GM21447 (cell line): ENCODE measurements around the gene IL36B.
A peak's percentile ranks its signal among the peaks of the same experiment; 100 is the strongest.
"Not testable (repeated sequence)": the region's sequence is repeated elsewhere in the genome, so short reads cannot be mapped to it uniquely, and the experiment has no call there.

ENCODE experiments used
- ATAC-seq: cut with Tn5 transposase; IDR thresholded peaks from one replicate; pipeline ENCODE4 v1.9.1; 2021; ENCODE audit not compliant: unreplicated experiment

IL36B gene

GRCh38 chr2:113052396-113052917 lies at the start of gene IL36B:
IL36B (minus strand) TSS chr2:113052867.
- ATAC-seq, result no peak

DNA sequence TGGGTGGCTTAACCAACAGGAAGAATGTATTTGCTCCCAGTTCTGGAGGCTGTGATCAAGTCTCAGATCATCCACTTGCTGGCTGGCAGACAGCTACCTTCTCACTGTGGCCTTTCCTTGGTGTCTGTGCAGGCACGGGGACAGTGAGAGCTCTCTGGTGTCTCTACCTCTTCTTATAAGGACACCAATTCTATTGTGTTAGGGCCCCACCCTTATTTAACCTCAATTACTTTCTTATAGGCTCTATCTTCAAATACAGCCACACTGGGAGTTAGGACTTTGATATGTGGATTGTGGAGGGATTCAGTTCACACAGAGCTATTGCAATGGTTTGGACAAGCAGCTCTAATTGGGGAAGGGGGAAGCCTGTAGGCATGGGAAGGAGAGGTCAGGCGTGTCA lies 49.5 kb upstream of the IL36B start:
- ATAC-seq, result no peak

DNA sequence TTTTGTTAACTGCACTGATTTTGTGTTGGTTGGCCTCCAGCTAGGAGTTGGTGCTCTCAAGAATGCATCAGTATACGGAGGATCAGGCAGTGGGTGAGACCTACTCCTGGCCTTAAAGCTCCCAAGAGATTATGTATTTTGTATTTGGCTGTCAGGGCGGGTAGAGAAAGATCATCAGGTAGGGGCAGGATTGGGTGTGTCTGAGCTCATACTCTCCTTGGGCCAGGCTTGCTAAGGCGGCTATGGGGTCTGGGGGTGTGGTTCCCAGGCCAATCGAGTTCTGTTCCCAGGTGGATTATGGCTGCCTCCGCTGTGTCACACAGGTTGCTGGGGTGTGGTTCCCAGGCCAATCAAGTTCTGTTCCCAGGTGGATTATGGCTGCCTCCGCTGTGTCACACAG lies 45.9 kb upstream of the IL36B start:
- ATAC-seq, result no peak

DNA sequence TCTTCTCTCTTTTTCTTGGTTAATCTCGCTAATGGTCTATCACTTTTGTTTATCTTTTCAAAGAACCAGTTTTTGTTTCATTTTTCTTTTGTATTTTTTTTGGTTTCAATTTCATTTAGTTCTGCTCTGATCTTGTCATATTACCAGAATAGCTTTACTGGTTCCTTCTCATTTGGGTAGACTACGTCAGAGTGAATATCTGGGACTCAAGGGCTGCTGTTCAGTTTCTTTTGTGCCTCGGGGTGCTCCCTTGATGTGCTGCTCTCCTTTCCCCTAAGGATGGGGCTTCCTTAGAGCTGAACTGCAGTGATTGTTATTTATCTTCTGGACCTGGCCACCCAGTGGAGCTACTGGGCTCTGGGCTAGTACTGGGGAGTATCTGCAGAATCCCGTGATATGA lies 45.4 kb upstream of the IL36B start:
- ATAC-seq, result peak; percentile 87

- ATAC-seq, result not testable (repeated sequence)
Observed at GRCh38 chr2:113096842-113097618, 44.4 kb upstream of the IL36B start.

DNA sequence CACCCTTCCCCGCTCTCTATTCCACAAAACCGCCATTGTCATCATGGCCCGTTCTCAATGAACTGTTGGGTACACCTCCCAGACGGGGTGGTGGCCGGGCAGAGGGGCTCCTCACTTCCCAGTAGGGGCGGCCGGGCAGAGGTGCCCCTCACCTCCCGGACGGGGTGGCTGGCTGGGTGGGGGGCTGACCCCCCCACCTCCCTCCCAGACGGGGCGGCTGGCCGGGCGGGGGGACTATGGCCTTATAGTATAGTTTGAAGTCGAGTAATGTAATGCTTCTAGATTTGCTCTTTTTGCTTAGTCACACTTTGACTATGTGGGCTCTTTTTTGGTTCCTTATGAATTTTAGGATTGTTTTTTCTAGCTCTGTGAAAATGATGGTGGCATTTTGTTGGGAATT lies 43.6 kb upstream of the IL36B start:
- not testable (repeated sequence) for ATAC-seq

GRCh38 chr2:113093613-113093977 lies 40.9 kb upstream of the IL36B start:
- ATAC-seq, result no peak

GRCh38 chr2:113092864-113093612 lies 40.4 kb upstream of the IL36B start:
- ATAC-seq, result no peak

DNA sequence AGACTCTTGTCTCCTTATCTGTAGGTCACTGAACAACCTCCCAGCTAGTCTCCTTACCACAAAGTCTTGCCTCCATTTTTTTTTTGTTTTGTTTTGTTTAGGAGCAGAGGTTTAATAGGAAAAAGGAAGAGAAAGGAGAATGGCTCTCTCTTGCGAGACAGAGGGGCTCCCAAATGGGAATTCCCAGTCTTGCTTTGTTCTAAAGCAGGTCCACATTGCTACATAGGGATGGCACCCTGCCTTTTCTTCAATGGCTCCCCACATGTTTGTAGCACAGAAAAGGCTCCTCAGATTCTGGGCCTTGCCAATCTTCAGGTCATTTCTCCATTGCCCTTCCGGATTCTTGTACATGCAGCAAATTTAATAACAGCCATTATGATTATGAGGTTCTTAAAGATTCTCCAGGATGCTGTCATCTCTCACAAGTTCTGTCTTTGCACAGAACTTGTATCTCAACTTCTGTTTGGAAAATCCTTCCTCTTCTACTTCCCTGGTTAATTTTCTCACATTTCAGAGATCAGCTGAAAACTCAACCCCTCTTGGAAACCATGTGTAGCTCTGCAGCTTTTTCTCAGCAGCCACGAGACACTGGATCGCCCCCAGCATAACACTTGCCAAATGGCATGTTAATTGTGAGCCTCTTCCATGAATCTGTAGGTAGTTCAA lies 38.7 kb upstream of the IL36B start:
- no peak for ATAC-seq

- no peak for ATAC-seq
Observed at GRCh38 chr2:113089916-113090315, 37.2 kb upstream of the IL36B start.

DNA sequence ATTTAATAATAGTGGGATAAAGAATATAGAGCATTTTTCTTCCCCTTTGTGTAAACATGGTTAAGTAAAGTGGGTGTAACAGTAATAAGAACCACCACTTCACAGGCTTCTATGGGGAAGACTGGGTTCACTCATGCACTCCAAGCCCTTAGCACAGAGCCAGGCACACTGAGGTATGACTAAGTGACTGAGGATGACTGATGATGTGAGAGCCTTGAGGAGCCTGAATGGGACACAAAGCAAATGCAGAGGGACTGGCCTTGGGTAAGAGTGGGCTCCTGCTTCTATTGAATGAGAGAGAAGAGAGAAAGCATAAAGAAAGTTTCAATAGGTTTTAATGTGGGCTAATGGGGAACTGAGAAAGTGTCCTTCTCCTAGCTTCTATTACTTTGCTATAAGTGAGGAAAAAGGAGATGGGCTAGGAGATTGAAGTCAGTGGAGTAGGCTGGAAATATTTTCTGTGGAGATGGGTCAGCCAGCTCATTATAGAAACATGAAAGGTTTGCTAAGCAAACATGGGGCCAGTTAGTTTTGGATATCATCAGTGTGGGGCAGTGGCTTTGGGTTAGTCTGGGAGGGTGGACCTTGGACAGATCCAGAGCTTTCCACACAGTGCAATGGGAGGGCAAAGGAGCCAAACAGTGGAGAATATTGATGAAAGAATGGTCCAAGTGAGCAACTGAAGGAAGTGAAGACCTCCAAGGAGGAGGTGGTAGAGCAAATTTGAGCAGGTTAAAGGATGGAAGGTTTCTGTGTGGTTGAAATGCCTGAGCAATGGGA lies 35.7 kb upstream of the IL36B start:
- no peak for ATAC-seq

- ATAC-seq, result no peak
Observed at GRCh38 chr2:113085542-113085941, 32.9 kb upstream of the IL36B start.

- ATAC-seq, result no peak
Observed at GRCh38 chr2:113084249-113085000, 31.8 kb upstream of the IL36B start.

DNA sequence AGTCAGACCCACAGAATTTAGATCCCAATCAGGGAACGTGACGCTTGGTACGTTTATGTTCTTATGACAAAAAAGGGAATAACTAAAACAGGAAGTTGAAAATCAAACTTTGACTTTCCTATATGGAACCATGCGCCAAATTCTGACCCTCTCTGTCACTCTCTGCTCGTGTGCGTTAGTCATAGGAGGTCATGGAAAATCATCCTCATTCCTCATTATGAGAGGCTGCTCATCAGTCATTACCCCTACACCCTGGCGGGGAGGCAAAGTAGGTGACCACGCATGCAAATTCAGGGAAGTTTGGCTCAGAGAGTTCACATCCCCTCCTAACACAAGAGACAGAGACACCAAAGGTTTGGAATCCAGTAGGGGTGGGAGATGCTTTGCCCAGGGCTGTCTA lies 30.6 kb upstream of the IL36B start:
- ATAC-seq, result no peak

- ATAC-seq, result no peak
Observed at GRCh38 chr2:113081488-113082210, 29.0 kb upstream of the IL36B start.

DNA sequence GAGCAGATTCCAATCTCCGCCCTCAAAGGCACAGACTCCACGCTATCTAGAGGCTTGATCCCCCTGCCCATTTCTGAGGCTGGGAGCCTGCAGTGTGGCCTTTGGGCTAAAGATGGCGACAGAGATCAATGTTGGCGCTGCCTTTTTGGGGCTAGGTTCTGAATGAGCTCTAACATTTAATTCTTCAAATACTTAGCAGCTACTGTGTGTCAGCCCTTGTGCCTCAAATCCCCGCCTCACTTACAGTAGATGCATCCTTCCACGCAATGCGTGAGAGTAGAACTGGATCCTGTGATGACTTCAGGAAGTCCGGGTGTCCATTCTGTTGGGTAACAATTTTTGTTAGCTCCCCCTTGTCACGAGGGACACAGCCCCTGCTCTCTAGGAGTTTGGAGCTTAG lies 27.5 kb upstream of the IL36B start:
- no peak for ATAC-seq

DNA sequence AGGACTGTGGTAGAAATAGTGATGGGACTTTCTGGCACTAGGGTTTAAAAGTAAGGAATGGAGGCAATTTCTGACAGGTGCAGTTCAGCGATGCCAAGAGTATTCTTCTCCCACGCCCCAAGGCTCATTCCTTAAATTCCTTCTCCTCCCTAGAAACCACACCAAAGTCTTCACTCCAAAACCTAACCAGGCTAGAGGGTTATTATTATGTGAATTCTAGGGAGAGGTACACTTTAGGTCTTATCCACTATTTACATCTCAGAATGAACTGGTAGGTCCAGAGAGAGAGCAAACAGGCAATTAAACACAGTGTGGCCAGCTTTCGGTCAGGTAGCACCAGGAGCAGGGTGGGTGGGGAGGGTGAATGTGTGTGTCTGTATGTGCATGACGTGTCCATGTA lies 26.5 kb upstream of the IL36B start:
- no peak for ATAC-seq

DNA sequence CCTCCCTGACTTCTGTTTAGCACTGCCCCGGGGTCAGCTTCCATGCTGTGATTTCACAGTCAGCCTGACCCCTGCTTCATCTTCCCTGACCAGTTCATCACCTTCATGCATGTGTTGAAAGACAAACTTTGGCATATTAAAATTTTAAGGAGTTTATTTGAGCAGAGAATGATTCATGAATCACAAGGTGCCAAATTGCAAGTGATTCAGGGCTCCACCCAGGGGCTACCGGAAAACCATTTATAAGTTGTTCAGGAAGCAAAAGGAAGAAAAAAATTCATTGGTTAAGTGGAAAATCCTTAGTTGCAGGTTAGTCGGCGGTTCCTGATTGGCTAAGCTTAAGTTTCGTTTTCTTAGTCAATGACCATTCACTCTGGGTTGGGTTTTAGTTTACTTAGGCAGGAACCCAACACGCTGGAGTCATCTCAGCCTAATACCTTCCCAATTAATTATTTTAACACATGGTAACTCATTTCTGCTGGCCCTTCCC lies 25.7 kb upstream of the IL36B start:
- no peak for ATAC-seq

GRCh38 chr2:113077921-113078320 lies 25.3 kb upstream of the IL36B start:
- no peak for ATAC-seq
